Tongue (tissue), 2 donors: Measurements from ENCODE around the gene RASSF4. TPM values are rescaled to one million over a fixed set of nuclear protein-coding genes. Genes with fewer than 3 reads are reported as not detected.

ENCODE experiments used
- DNase-seq: peaks from one replicate; pipeline ENCODE4 v3.0.0-alpha.2; 2015
- total RNA-seq: library from RNA; depleted of rRNA; stranded (reverse); fragments of >200 nt; gene quantifications from one replicate; pipeline ENCODE4 v1.2.3, GENCODE V29; 2014

RASSF4 gene
- total RNA-seq, 1 donor from 2014 or later, result 60.9 TPM

DNA sequence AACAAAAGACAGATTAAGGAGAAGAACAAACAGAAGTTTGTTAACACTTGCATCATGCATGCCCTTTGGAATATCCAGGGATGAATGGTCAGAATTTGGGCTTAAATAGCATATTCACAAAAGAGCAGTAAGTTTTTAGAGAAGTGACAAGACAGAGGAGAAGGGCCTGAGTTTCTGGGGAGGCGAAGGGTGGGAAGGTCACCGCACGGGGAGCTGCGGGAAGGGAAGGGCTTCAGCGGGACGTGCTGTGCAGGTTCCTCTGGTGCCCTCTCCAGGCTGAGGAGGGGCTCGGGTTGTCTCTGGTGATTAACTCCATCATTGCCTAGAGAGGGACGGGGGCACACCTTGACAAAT is 30.7 kb downstream of the RASSF4 start:
- DNase-seq, result no peak

DNA sequence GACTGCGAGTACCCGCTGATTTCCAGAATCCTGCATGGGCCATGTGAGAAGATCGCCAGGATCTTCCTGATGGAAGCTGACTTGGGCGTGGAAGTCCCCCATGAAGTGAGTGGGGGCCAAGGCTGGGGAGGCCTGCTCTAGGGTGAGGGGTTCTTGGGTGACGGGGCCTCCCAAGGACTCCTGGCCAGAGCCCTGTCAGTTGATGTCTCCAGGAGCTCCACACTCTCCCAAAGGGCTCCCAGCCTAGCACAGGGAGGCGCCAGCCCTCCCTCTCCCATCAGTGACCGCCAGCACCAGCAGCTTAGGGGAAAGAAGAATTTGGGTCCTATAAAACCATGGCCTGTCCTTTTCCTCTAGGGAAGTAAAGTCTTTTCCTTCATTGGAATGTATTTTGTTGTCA is 31.4 kb downstream of the RASSF4 start:
- DNase-seq, result no peak

DNA sequence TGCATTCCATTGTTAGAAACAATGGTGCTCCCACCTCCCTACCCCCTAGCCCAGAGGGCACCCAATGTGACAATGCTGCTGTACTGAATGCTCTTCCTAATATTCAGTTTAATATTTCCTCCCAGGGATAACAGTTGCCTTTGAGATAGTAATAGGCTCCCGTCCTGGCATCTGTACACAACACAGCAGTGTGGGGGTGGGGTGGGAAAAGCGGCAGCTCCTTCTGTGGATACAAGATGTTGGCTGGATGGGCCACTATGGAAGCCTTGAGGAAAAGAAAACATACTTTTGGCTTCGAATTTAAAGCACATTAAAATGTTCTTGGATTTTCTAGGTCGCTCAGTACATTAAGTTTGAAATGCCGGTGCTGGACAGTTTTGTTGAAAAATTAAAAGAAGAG is 32.0 kb downstream of the RASSF4 start:
- no peak for DNase-seq

DNA sequence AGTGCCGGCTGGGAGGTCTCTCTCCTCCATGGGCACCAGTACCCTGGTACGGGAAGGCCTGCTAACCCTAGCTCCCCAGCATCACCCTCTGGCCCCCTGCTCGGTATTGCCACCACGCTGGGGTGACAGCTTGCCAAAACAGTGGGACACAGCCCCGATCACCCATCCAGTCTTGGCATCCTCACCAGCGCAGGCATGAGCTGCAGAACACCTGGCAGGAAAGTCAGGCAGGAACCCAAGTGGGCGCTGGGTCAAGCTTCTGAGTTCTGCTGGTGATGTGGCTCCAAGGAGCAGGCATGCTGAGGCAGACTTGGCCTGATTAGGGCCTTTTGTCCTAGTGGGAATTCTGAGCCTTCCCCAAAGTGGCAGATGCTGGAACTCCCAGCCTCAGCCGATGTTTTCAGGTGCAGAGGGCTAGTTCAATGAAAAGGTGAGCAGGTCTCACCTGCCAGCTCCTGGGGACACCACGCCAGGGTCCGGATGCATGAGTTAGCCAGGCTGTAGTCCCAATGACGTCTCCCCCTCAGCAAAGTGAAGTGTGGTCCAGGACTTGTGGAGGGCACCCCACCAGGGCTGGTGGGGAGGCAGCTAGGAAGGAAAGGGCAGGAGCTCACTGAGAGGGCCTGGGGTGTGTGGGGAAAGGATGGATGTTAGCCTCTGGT is 32.6 kb downstream of the RASSF4 start:
- no peak for DNase-seq

DNA sequence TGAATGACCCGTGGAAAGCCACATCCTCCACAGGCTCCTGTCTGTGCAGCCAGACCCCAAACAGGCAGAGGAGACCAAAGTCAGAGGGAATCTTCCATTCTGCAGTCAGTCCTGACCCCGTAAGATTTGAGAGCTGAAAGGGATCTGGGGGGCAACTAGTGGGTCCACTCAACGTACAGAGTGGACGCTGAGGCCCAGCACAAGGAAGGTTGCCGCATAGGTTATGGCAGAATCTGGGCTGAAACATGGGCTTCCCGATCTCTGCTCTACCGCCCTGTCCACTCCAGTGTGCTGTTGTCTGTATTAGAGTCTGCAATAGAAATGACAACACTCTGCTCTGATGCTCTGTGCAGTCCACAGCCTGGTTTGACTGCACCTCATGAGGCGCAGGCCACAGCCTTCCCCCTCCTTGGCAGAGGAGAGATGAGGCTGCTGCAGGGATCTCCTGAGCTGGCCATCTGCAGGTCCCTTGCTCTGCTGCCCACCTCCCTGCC is 33.2 kb downstream of the RASSF4 start:
- no peak for DNase-seq

DNA sequence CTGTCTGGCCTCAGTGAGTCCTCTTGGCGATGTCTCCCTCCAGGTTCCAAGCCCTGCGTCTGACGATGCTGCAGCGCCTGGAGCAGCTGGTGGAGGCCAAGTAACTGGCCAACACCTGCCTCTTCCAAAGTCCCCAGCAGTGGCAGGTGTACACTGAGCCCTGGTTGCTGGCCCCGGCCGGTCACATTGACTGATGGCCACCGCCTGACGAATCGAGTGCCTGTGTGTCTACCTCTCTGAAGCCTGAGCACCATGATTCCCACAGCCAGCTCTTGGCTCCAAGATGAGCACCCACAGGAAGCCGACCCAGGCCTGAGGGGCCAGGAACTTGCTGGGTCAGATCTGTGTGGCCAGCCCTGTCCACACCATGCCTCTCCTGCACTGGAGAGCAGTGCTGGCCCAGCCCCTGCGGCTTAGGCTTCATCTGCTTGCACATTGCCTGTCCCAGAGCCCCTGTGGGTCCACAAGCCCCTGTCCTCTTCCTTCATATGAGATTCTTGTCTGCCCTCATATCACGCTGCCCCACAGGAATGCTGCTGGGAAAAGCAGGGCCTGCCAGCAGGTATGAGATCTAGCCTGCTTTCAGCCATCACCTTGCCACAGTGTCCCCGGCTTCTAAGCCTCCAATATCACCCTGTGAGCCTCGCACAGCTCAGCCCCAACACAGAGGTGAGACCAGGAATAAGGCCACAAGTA is 33.8 kb downstream of the RASSF4 start:
- DNase-seq, result no peak

DNA sequence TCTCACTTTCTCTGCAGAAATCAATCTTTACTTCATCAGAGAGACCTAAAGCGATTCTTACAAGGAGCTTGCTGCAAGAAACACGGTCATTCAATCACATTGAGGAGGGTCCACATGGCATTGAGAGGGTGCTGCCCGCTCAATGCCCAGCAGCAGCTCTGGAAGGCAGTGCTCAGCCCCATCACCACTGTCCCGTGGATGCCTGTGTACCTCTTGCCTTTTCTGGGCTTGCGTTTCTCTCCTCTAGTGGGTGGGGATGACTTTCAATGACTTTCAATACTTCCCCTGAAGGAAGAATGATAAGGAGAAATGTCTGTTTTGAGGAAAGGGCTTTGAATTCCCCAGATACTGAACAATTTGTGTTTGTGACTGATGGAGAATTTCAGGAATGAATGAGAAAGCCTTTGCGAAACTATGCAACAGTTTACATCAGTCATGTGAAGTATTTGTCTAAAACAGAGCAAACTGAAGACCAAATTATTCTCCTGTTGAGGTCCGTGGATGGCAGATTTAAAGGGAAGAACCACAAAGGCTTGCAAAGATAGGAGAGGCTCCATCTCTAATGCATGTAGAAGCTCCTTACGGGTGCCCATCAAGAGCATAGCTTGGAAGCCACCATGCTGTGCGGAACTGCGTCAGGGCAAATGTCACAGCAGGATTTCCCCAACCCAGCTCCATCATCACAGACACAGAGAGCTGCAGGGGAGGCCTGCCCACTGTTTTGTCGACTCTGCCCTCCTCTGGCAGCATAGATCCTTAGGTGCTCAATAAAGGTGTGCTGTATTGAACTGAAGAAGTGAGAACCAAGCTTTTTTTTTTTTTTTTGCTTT is 34.5 kb downstream of the RASSF4 start:
- DNase-seq, result no peak

DNA sequence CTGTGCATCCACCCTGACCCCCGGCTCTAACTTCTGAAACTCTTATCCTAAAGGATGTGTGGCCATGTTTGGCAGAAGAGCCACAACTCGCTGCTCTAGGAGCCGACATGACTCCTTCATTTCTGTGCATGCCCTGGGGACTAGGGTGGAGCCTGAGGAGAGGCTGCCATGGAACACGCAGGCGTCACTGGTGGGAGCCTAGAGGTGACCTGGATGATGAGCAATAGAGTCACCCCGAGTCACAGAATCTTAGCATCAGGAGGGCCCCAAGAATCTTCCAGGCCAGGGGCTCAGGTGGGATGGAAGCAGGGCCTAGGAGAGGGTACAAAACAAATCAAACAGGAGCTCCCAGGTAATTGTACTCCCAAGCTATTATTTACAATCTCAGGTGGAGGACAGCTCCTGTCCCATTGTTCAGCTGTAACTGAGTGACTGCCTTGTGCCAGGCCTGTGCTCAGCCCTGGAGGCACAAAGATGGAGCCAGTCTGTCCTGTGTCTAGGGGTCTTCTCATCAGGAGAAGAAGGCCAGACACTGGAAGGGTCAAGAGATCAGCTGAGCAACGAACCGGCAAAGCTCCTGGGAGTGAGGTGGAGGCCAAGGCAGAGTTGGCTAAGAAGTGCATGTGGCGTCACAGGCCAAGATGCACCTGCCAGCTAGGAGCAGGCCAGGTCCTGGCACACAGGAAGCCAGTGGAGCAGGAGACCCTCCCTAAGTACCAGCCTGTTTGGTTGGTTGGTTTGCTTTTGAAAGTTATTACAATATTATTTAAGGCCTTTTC is 35.3 kb downstream of the RASSF4 start:
- DNase-seq, result no peak

DNA sequence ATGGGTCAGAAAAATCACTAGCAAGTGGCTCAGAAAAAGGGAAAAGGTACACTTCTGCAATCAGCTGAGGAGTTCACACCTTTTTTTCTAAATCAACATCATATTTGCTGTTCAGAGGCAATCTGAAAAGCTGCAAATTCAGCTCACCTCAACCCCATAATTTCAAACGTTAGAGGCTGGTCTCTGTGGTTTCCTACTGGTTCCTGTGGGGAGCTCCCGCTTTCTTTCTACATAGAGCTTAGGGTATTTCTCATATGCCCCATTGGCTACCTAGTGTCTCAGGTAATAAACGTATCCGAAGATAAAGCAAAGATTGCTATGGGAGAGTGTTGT is 35.9 kb downstream of the RASSF4 start:
- DNase-seq, result no peak

DNA sequence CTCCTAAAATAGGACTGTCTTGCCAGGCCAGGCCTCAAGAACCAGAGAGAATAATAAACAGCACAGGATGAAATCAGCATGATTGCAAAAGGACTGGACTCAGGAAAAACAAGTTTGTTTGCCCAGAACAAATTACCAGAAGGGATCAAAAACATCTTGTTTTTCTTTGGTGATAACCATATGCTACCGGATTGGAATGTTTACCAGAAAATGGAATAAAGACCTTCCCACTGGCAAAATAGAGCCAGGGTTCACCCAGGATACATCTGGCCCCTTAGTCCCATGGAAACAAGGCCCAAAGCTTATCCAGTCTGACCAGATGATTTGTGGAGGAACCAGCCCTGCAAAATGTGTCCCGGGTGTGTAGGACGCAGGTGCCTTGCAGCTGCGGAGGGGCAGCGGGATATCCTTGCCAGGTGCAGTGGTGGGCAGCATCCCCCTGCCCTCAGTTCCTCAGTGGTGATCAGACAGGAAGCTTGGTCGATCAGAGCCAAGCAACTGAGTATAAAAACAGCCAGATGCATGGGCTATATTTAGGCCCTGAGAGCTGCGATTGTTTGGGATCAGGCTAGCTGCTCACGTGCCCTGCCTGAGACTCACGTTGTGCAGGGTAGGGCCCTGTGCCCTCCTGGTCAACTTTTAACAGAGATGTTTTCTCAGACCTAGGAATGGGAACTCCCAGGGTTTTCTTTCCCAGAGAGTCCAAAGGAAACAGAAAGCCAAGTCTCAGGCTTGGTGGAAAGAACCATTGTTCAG is 36.5 kb downstream of the RASSF4 start:
- DNase-seq, result peak; percentile 66

DNA sequence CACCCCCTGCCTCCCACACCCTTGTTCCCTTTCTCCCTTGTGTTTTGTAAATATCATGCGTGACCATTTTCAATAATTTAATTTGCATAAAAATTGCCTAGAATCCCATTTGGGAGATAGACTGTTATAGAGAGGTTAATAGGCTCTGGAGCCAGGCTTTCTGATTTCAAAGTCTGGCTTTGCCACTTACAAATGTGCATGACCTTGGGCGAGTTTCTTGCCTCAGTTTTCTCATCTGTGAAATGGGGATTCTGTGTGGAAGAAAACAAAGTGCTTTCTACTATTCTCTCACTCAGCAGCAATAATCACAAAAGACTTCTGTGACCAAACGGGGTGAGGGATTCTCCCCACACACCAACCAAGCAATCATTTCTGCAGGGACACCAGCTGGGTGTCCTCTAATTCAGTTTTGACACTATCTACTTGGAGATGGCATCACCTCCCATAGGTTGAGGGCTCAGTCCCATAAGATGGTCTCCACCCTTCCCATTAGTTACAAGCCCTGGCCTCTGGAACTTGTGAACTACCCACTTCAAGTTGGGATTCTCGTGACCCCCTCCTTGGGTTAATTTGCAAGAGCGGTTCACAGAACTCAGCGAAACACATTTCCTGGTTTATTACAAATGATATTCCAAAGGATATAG is 37.6 kb downstream of the RASSF4 start:
- DNase-seq, result no peak

DNA sequence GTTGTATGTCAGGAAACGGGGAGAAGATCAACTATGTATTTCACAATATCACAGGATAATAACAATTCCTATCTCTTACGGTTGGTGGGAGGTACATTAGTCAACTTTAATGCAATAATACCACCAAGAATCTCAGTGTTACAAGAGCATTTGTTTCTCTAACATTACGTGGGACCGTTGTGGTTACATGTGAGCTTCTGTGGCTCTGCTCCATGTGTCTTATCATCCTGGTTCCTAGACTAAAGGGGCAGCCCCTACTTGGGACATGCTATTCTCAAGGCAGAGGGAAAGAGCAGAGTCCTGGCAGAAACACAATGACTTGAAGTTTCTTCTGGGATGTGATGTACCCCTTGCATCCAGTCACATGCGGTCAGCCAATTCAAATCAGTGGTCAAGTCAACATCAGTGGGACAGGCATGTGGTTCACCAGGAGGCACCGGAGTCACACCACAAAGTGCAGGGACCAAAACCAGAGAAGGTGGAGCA is 38.6 kb downstream of the RASSF4 start:
- no peak for DNase-seq

DNA sequence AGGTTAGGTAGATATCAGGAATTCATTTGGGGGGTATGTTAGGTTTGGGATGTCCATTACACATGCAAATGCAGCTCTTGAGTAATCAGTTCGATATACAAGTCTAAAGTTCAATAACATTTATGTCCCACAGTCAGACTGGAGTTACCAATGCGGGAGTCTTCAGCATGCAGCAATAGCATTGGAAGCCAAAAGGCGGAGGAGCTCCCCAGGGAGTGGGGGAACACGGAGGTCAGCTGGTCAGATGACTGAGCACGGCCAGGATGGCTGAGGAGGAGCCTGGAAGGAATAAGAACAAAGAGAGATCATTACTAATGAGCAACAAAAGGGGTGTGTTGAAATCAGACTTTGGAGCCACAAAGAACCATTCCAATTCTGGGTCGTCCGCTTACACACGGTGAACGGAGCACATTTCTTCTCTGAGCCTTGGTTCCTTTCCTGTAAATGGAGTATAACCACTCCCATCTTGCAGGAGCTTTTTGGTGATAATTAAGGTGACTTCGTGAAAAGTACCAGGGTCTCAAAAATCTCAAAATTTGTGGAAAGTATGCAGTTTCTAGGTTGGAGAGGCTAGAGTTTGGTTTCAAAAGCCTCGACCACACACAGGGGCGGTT is 40.6 kb downstream of the RASSF4 start:
- DNase-seq, result peak; percentile 67

DNA sequence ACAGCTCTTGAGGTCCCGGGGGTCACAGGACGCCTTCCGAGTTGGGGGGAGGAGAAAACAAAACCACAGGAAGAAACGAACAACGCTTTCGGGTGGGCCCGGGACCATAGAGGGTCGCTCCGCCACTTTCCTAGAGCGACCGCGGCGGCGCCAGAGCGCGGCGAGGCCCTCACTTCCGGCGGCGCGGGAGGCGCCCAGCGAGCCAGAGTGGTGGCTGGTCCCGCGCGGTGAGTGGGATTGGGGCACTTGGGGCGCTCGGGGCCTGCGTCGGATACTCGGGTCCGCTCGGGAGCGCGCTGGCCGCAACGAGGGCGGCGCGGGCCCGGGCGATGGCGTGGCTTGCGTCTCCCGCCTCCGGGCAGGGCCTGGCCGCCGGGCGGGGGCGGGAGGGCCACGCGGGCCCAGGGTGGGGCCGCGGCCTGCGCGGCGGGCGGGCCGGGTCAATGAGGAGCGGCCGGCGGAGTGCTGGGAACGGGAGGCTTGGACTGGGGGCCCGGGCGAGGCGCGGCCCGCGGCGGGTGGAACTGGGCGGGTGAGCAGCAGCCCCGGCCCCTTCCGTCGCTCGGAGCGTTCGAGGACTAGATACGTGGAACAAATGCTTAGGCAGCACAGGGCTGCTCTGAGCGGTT is 41.3 kb downstream of the RASSF4 start, which contains the start of gene ZNF22:
Gene ZNF22, plus strand, starts transcription at position 172 of the 629 bp plus-strand sequence. CDS start 2,446 bp downstream, outside the sequence.
- peak; percentile 91 for DNase-seq

DNA sequence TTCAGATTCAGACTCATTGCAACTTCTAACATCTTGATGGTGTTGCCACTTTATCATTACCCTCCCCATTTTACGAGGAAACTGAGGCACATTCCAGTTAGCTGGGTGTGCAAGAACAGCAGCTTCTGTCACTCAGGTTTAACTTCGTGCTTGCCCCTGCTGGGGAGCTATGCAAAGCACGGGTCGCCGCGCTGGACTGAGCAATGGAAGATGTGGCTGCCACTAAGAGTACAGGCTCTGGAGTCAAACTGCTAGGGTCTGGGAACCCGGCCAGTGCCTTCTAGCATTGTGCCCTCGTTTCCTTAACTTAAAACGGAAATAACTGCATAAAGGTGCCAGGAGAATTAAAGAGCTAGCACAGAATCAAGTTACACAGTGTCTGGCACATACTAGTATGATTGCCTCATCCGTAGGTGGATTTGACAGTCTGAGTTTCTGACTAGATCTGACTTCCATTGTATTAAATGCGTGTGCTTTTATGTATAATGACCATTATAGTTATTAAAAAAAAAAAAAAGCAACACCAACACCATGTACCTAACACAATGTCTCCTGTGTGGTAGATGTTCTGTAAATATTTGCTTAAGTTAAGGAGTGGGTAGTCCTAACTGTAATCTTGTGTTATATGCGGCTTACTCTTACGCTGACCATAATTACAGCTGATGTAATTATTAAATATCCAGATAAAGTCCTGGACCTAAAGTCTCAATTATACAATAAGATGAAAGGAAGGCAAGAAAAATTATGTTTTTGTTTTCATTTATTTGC is 42.0 kb downstream of the RASSF4 start:
- DNase-seq, result peak; percentile 76

DNA sequence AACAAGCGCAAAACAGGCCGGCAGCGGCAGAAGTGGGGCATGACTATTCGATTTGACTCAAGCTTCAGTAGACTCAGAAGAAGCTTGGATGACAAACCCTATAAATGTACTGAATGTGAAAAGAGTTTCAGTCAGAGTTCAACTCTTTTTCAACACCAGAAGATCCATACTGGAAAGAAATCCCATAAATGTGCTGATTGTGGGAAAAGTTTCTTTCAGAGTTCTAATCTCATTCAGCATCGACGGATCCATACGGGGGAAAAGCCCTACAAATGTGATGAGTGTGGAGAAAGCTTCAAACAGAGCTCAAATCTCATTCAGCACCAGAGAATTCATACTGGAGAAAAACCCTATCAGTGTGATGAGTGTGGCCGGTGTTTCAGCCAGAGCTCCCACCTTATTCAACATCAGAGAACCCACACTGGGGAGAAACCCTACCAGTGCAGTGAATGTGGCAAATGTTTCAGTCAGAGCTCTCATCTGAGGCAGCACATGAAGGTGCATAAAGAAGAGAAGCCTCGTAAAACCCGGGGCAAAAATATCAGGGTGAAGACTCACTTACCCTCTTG is 43.9 kb downstream of the RASSF4 start:
- no peak for DNase-seq

DNA sequence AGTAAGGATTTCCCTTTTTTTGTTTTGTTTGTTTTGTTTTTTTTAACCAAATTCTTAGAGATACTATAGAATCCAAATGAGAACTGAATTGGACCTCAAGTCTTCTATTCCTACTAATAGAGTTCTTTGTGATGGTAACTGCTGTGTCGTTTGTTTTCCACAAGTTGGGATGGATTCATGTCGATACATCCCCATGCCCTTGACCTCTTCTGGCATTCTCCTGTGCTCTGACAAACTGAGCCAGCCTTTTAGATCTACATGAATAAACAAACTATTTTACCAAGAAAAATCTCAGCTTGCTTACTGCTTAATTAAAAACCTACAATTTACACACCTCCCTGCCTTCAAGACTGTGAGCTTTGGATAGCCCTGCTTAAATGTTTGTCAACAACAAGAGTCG is 45.1 kb downstream of the RASSF4 start:
- DNase-seq, result no peak

DNA sequence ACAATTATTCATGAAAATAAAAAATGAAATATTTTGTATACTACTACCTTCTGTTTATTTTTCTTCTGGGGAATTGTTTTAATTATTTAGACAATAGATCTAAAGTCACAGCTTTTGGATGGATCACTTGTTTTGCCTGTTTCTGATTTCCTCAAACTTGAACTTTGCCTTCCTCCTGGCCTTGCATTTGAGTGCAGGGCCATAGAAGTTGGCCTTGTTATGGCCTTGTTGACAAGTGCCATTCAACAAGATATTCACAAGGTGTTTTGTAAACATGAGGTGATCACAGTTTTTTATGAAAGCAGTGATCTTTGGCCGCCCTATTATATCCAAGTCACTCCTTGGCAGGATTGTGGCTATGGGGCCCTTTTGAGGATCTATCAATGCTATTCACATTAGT is 45.7 kb downstream of the RASSF4 start:
- DNase-seq, result no peak
